ENCODE results near the gene ADCY10. TPM values are rescaled to one million over a fixed set of nuclear protein-coding genes. Genes with fewer than 3 reads are reported as not detected.

ADCY10 gene
- total and polyA plus RNA-seq, 2 donors (not counting 3 experiments of a cell fraction or from before 2014, with no cell fraction given), result not detected

DNA sequence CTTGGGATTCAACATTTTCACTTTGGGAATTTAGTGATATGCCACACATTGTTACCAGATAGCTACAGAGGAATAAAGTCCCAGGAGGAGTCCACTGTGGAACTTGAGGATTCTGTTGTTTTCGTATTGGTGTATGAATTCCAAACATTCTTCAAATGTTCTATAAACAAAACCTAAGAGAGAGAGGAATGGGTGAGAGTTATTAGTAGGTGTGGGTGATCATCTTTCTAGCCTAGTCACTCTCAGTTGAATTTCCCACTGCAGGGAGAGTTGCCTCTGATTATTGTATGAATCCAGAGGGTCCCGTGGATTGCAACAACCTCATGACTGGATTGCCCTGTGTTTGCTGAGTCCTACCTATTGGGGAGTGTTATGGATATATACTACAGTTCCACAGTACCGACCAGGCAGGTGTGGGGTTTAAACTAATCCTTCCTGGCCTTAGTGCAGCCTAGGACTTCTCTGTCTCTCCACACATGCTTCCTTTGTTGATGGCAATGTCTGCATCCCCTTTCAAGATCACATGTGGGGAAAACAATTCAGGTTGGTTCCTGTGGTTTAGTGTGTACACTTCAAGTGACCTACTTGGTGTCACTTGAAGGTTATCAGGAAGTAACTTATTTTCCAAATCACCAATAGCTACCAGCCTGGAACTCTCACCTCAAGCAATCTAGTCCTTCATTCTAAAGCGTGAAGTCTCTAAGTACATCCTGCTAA, 91.8 kb downstream of the ADCY10 start:
- Histone ChIP-seq H3K27me3 (ENCODE audit: control insufficient read depth in 2 of 2, insufficient read depth in 2 of 2, low read length in 2 of 2) (no peaks in the 10 kb centered on the region), H3K4me2 (ENCODE audit: insufficient read depth, low read length) (no peak overlapping the region), H4K20me1 (replicated peaks; ENCODE audit: control insufficient read depth, extremely low read depth, insufficient read depth, low read length) (no peaks in the 10 kb centered on the region), H3K79me2 (ENCODE audit: control insufficient read depth, insufficient read depth, low read length) (no peaks in the 10 kb centered on the region), H3K27ac (ENCODE audit: insufficient read depth, low read depth, low read length) (no peak overlapping the region), H3K36me3 (ENCODE audit: control insufficient read depth in 2 of 2, extremely low read depth in 1 of 2, insufficient read depth in 2 of 2, low read length in 2 of 2) (no peaks in the 10 kb centered on the region), H2AFZ (ENCODE audit: low read depth, low read length) (no peak overlapping the region), H3K9me3 (replicated peaks; ENCODE audit: control insufficient read depth, insufficient read depth, low read length) (no peaks in the 10 kb centered on the region), H3K9me1 (replicated peaks; ENCODE audit: control insufficient read depth, extremely low read depth, insufficient read depth, low read length) (no peaks in the 10 kb centered on the region), H3K4me3 (replicated peaks in 1 of 3; ENCODE audit: insufficient read depth in 1 of 3, low read depth in 1 of 3, low read length in 3 of 3) (no peak overlapping the region), H3K4me1 (ENCODE audit: control insufficient read depth, extremely low read depth, insufficient read depth, low read length) (peaks cover 7% of the 10 kb centered on the region), H3K9ac (replicated peaks; ENCODE audit: extremely low read depth, insufficient read depth, low read length) (no peak overlapping the region)
- CTCF ChIA-PET, result no interaction called here
- TF ChIP-seq GATA2 (IDR thresholded peaks at IDR 0.05; ENCODE audit: insufficient read depth, insufficient read length, low read depth, low read length) (no peak), POLR2A (IDR thresholded peaks at IDR 0.05; ENCODE audit: low read depth, low read length) (no peak), FOS (IDR thresholded peaks at IDR 0.05; ENCODE audit: borderline replicate concordance, insufficient read depth, low read length) (no peak), EZH2 (IDR thresholded peaks at IDR 0.05; ENCODE audit: borderline replicate concordance, low read depth, low read length, severe bottlenecking) (no peak), JUN (IDR thresholded peaks at IDR 0.05; ENCODE audit: borderline replicate concordance, insufficient read depth, insufficient read length, low read depth) (no peak), POLR2AphosphoS5 (IDR thresholded peaks at IDR 0.05; ENCODE audit: insufficient read depth, low read depth, low read length) (no peak), MYC (IDR thresholded peaks at IDR 0.05; ENCODE audit: low read depth, low read length) (no peak)
- TF ChIP-seq, protein P1, sequence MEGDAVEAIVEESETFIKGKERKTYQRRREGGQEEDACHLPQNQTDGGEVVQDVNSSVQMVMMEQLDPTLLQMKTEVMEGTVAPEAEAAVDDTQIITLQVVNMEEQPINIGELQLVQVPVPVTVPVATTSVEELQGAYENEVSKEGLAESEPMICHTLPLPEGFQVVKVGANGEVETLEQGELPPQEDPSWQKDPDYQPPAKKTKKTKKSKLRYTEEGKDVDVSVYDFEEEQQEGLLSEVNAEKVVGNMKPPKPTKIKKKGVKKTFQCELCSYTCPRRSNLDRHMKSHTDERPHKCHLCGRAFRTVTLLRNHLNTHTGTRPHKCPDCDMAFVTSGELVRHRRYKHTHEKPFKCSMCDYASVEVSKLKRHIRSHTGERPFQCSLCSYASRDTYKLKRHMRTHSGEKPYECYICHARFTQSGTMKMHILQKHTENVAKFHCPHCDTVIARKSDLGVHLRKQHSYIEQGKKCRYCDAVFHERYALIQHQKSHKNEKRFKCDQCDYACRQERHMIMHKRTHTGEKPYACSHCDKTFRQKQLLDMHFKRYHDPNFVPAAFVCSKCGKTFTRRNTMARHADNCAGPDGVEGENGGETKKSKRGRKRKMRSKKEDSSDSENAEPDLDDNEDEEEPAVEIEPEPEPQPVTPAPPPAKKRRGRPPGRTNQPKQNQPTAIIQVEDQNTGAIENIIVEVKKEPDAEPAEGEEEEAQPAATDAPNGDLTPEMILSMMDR (IDR thresholded peaks at IDR 0.05; ENCODE audit: extremely low read depth in 1 of 2, insufficient read depth in 1 of 2, low read depth in 1 of 2, low read length in 2 of 2), result no peak
- TF ChIP-seq, protein P2, sequence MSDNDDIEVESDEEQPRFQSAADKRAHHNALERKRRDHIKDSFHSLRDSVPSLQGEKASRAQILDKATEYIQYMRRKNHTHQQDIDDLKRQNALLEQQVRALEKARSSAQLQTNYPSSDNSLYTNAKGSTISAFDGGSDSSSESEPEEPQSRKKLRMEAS (IDR thresholded peaks at IDR 0.05; ENCODE audit: insufficient read depth, insufficient read length), result no peak
- POLR2A ChIA-PET, result no interaction called here
- intact Hi-C loops (cut with micrococcal nuclease) (loop anchor here (5.0 kb wide), 1 partner anchor 260 kb away; no protein-coding TSS in a partner anchor), dilution Hi-C loops (cut with MboI; ENCODE audit: extremely low pct_ligation_motif_present, low sequenced_read_pairs) (no loop called here)
- DNase-seq (ENCODE audit: low read depth, low spot score), result no peak
- no TSS peak for BruUV-seq (replicated peaks)
- FAIRE-seq, result peak; percentile 4
